T-cell (primary cell): Measurements from ENCODE around the gene IL11. TPM values are rescaled to one million over a fixed set of nuclear protein-coding genes. Genes with fewer than 3 reads are reported as not detected.
"Not testable (repeated sequence)": the region's sequence is repeated elsewhere in the genome, so short reads cannot be mapped to it uniquely, and the experiment has no call there.

Experiments used
- ATAC-seq, 4 experiments: fragments of 200-7000 bp in 3 of 4; fragments of 150-1000 bp in 1 of 4; cut with Tn5 transposase; replicated peaks in 1 of 4; 1 replicate in 3 of 4; 2 replicates in 1 of 4; pipeline ENCODE4 v1.10.0; 2021; ENCODE audit warnings: moderate library complexity in 3 of 4, mild to moderate bottlenecking in 2 of 4, moderate number of reproducible peaks in 1 of 4
- CTCF ChIA-PET, 2 donors: fragments of 300-600 bp; sonication (Branson Sonifier 250); formaldehyde crosslinking; loops; one replicate each; lab custom pipeline; 2022; ENCODE audit warnings: antibody characterized with exemption in 2 of 2; lab: Charles Lee
- POLR2A ChIA-PET, 2 donors: fragments of 300-600 bp; sonication (Branson Sonifier 250); formaldehyde crosslinking; loops; one replicate each; lab custom pipeline; 2022; ENCODE audit warnings: antibody characterized with exemption in 2 of 2; lab: Charles Lee
- DNase-seq, 35 experiments: peaks; one replicate each; pipeline versions ENCODE4 v3.0.0 to v3.0.0-alpha.2; 2013 to 2023
- H3K27ac ChIP-seq: one replicate; pipeline ENCODE4 v1.5.1; 2013; ENCODE audit warnings: low read length
- H3K27me3 ChIP-seq, 2 experiments: replicated peaks in 1 of 2; 1 replicate in 1 of 2; 2 replicates in 1 of 2; pipeline versions ENCODE4 v1.6.1 to v1.7.0; 2013; ENCODE audit warnings: low read length in 1 of 2, mixed read lengths in 1 of 2; ENCODE audit not compliant: control insufficient read depth in 2 of 2, insufficient read depth in 2 of 2; ENCODE audit errors: extremely low read depth in 1 of 2
- H3K36me3 ChIP-seq, 2 donors: 1 replicate in 1 of 2; 2 replicates in 1 of 2; pipeline versions ENCODE4 v1.6.1 to v1.7.0; 2013; ENCODE audit warnings: low read length in 1 of 2; ENCODE audit not compliant: control insufficient read depth in 2 of 2, insufficient read depth in 1 of 2; ENCODE audit errors: extremely low read depth in 1 of 2
- H3K4me1 ChIP-seq, 2 experiments: 1 replicate in 1 of 2; 2 replicates in 1 of 2; pipeline versions ENCODE4 v1.6.1 to v1.7.0; 2013; ENCODE audit warnings: low read length in 2 of 2, mixed read lengths in 1 of 2; ENCODE audit not compliant: insufficient read depth in 2 of 2, control insufficient read depth in 1 of 2; ENCODE audit errors: extremely low read depth in 1 of 2
- H3K4me3 ChIP-seq, 2 donors: 1 replicate in 1 of 2; 2 replicates in 1 of 2; pipeline versions ENCODE4 v1.5.1 to v1.7.0; 2013; ENCODE audit warnings: mild to moderate bottlenecking in 2 of 2, low read length in 1 of 2, moderate library complexity in 1 of 2; ENCODE audit not compliant: control insufficient read depth in 1 of 2; ENCODE audit errors: extremely low read depth in 1 of 2
- H3K9me3 ChIP-seq: 2 replicates; pipeline ENCODE4 v1.7.0; 2013
- H3K27ac Mint-ChIP-seq, 2 donors: one replicate each; pipeline ENCODE4 v1.8.0; 2020 to 2021; ENCODE audit warnings: mild to moderate bottlenecking in 2 of 2, mixed read lengths in 2 of 2
- H3K27me3 Mint-ChIP-seq, 2 donors: one replicate each; pipeline ENCODE4 v1.8.0; 2021 to 2022; ENCODE audit warnings: mixed read lengths in 2 of 2
- H3K36me3 Mint-ChIP-seq: one replicate; pipeline ENCODE4 v1.8.0; 2021; ENCODE audit warnings: mixed read lengths
- H3K4me1 Mint-ChIP-seq, 3 donors: one replicate each; pipeline ENCODE4 v1.8.0; 2020 to 2022; ENCODE audit warnings: mixed read lengths in 3 of 3, mild to moderate bottlenecking in 1 of 3
- H3K4me3 Mint-ChIP-seq, 3 donors: one replicate each; pipeline ENCODE4 v1.8.0; 2020 to 2022; ENCODE audit warnings: mild to moderate bottlenecking in 3 of 3, mixed read lengths in 3 of 3, moderate library complexity in 3 of 3
- H3K9me3 Mint-ChIP-seq, 3 donors: one replicate each; pipeline ENCODE4 v1.8.0; 2020 to 2022; ENCODE audit warnings: mixed read lengths in 3 of 3
- WGBS: methylation state at CpG from one replicate; pipeline ENCODE4 v1.1.5; 2013; ENCODE audit warnings: missing lambda C conversion rate; ENCODE audit not compliant: insufficient coverage; 5-methylcytosine and 5-hydroxymethylcytosine counted together
- total RNA-seq, 35 experiments: library from RNA in 6 of 35; stranded (reverse) in 6 of 35; fragments of 120-200 nt in 1 of 35; gene quantifications; one replicate each; pipeline versions ENCODE4 v1.2.1 to v1.2.4 and lab custom pipeline; 2013 to 2026

IL11 gene
- total RNA-seq, 5 donors from 2014 or later (not counting 1 experiment from before 2014, with no cell fraction given) = 0.53 to 0.96 TPM; not detected in 3

DNA sequence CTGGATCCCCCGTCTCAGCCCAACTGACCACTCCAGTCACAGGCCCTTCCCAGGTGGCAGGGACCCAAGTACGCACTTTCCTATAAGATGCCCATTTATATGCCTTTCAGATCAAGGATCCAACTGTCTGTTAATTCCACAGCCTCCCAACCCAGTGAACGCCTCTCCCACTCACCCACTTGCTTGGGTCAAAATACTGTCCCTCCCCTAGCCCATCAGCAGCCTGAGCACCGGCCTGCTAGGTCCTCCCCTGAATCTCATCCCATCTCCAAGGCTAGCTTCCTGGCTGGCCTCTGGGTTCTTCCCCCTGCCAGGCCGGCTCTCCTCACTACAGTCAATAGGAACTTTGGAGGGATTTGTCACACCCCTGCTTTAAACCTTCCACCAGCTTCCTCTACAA is 35.4 kb upstream of the IL11 start:
- H3K9me3 ChIP-seq = no peaks in the 10 kb centered on the region
- H3K27ac ChIP-seq = no peak overlapping the region
- DNase-seq = no peak
- WGBS = 79% methylated on average over 5 of the region's 5 CpGs
- H3K36me3 ChIP-seq = peaks cover 22 to 39% of the 10 kb centered on the region in 2 donors
- H3K27ac Mint-ChIP-seq = peak overlapping the region in 1 of 2 donors; percentile 23
- no peak overlapping the region for H3K4me3 ChIP-seq
- H3K4me3 Mint-ChIP-seq = peak overlapping the region; percentile 78 to 93 (median 93)
- CTCF ChIA-PET = interaction anchor here in 1 of 2 donors (0.6 kb wide), 1 partner anchor 11 kb away, joined by 6 read pairs; no protein-coding TSS in a partner anchor
- no peaks in the 10 kb centered on the region for H3K27me3 Mint-ChIP-seq
- no peaks in the 10 kb centered on the region for H3K27me3 ChIP-seq
- peaks cover 35% of the 10 kb centered on the region for H3K36me3 Mint-ChIP-seq
- H3K4me1 Mint-ChIP-seq = peaks cover 24 to 32% (median 29%) of the 10 kb centered on the region in 3 donors
- POLR2A ChIA-PET = interaction anchor here in 1 of 2 donors (0.8 kb wide), 1 partner anchor 18 kb away, joined by 3 read pairs; no protein-coding TSS in a partner anchor
- ATAC-seq = no peak
- peaks cover 0 to 5% (median 3%) of the 10 kb centered on the region in 3 donors for H3K9me3 Mint-ChIP-seq
- H3K4me1 ChIP-seq = peaks cover 6 to 32% of the 10 kb centered on the region in 2 experiments

GRCh38 chr19:55402509-55402908 is 32.2 kb upstream of the IL11 start:
- ATAC-seq = no peak
- Histone ChIP-seq H3K27ac (no peak overlapping the region), H3K9me3 (no peaks in the 10 kb centered on the region), H3K4me3 (no peak overlapping the region), H3K36me3 (peaks cover 16 to 45% of the 10 kb centered on the region in 2 donors), H3K27me3 (no peaks in the 10 kb centered on the region), H3K4me1 (peaks cover 6 to 20% of the 10 kb centered on the region in 2 experiments)
- WGBS = no CpG with 5 or more reads among the region's 2 CpGs
- POLR2A ChIA-PET = no interaction called here
- CTCF ChIA-PET = no interaction called here
- no peaks in the 10 kb centered on the region for H3K27me3 Mint-ChIP-seq
- DNase-seq = no peak
- no peak overlapping the region for H3K27ac Mint-ChIP-seq
- peaks cover 16 to 30% (median 25%) of the 10 kb centered on the region in 3 donors for H3K4me1 Mint-ChIP-seq
- H3K36me3 Mint-ChIP-seq = peaks cover 42% of the 10 kb centered on the region
- no peak overlapping the region for H3K4me3 Mint-ChIP-seq
- H3K9me3 Mint-ChIP-seq = no peaks in the 10 kb centered on the region

DNA sequence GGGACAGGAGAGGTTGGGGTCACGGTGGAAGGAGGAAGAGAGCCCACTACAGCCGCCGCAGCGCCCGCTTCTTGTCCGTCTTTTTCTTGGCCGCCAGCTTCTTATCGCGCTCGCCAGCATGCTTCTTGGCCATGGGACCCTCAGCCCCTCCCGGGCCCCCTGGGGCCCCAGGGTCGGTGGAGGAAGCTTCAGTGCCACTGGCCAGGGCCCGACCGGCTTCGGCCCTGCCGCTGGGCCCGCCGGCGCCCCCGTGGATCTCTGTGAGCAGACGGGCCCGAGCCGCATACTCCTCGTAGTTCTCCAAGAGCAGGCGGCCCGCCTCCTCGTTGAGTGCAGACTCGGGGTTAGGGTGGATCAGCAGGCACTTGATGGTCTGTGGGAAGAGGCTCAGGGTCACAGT is 31.1 kb upstream of the IL11 start:
- H3K4me1 Mint-ChIP-seq = peaks cover 11 to 26% (median 21%) of the 10 kb centered on the region in 3 donors
- DNase-seq, H3K27ac Mint-ChIP-seq, H3K27ac ChIP-seq, H3K4me3 Mint-ChIP-seq, H3K27me3 ChIP-seq, CTCF ChIA-PET, H3K9me3 Mint-ChIP-seq, H3K9me3 ChIP-seq, H3K4me3 ChIP-seq, H3K27me3 Mint-ChIP-seq, POLR2A ChIA-PET: not testable (repeated sequence)
- Histone ChIP-seq H3K36me3 (peaks cover 16 to 45% of the 10 kb centered on the region in 2 donors), H3K4me1 (peaks cover 1 to 12% of the 10 kb centered on the region in 2 experiments)
- peak in 1 of 4 experiments; percentile 5 for ATAC-seq
- peaks cover 39% of the 10 kb centered on the region for H3K36me3 Mint-ChIP-seq
- over 99% methylated on average over 13 of the region's 28 CpGs for WGBS

- H3K27ac Mint-ChIP-seq = peak overlapping the region in 1 of 2 donors; percentile 39
- CTCF ChIA-PET = no interaction called here
Observed at GRCh38 chr19:55400281-55401087, 30.2 kb upstream of the IL11 start.

DNA sequence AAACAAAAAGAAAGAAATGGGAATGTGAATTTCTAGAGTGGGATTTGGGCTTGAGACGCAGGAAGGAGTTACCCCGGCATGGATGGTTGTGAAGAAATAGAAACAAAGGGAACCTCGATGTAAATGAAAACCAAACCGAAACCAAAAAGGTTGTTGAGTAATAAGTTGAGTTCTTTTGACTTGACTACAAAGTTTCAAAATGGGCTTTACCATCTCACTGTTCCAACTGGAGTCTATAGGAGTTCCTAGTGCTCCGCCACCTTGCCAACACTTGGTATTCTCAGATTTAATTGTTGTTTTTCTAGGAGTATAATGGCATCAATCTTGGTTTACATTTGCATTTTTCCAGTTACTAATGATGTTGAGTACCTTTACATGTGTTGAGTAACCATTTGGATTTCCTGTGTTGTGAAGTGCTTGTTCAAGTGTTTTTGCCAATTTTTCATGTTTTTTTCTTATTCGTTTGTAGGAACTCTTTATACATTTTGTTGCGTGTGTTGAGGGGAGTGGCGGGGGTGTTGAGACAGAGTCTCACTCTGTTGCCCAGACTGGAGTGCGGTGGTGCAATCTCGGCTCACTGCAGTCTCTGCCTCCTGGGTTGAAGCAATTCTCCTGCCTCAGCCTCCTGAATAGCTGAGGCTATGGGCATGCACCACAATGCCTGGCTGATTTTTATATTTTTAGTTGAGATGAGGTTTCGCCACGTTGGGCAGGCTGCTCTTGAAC is 28.1 kb upstream of the IL11 start:
- H3K4me3 ChIP-seq = no peak overlapping the region
- ChIA-PET POLR2A (no interaction called here), CTCF (no interaction called here)
- ATAC-seq (no peak), DNase-seq (no peak)
- no peaks in the 10 kb centered on the region for H3K9me3 ChIP-seq
- no peak overlapping the region for H3K27ac ChIP-seq
- Mint-ChIP-seq H3K9me3 (no peaks in the 10 kb centered on the region), H3K27ac (no peak overlapping the region), H3K27me3 (no peaks in the 10 kb centered on the region), H3K36me3 (peaks cover 22% of the 10 kb centered on the region), H3K4me3 (peak overlapping the region in 1 of 3 donors; percentile 7), H3K4me1 (peaks cover 0 to 17% (median 6%) of the 10 kb centered on the region in 3 donors)
- no peaks in the 10 kb centered on the region for H3K27me3 ChIP-seq
- no peaks in the 10 kb centered on the region for H3K4me1 ChIP-seq
- 59% methylated on average over 9 of the region's 12 CpGs for WGBS
- peaks cover 9 to 28% of the 10 kb centered on the region in 2 donors for H3K36me3 ChIP-seq

More at GRCh38 chr19:55400281-55401087, 30.2 kb upstream of the IL11 start:
- Mint-ChIP-seq H3K4me1 (peaks cover 2 to 17% (median 12%) of the 10 kb centered on the region in 3 donors), H3K9me3 (no peaks in the 10 kb centered on the region), H3K4me3 (no peak overlapping the region), H3K27me3 (no peaks in the 10 kb centered on the region), H3K36me3 (peaks cover 30% of the 10 kb centered on the region)
- no peak overlapping the region for H3K4me3 ChIP-seq
- whole genome bisulfite sequencing = 97% methylated on average over 4 of the region's 14 CpGs
- DNase-seq = no peak
- no peaks in the 10 kb centered on the region for H3K9me3 ChIP-seq
- POLR2A ChIA-PET = interaction anchor here in 1 of 2 donors (1.0 kb wide), 1 partner anchor 16 kb away, joined by 3 read pairs; the partner anchor contains the start of gene TMEM238
- no peaks in the 10 kb centered on the region for H3K27me3 ChIP-seq
- peaks cover 0 to 3% of the 10 kb centered on the region in 2 experiments for H3K4me1 ChIP-seq
- peaks cover 16 to 40% of the 10 kb centered on the region in 2 donors for H3K36me3 ChIP-seq
- no peak for ATAC-seq
- H3K27ac ChIP-seq = no peak overlapping the region
